Kidney epithelial cell (primary cell): ENCODE data around the gene TSPAN1. TPM values are rescaled to one million over a fixed set of nuclear protein-coding genes. Genes with fewer than 3 reads are reported as not detected.

Experiments
- DNase-seq: peaks from one replicate; pipeline ENCODE4 v3.0.0-alpha.2; 2010; ENCODE audit warnings: low read depth
- H3K27me3 ChIP-seq: 2 replicates; pipeline ENCODE4 v1.6.0; 2011; ENCODE audit warnings: low read length; ENCODE audit not compliant: control insufficient read depth, insufficient read depth
- H3K36me3 ChIP-seq: 2 replicates; pipeline ENCODE4 v1.5.1; 2011; ENCODE audit warnings: low read length; ENCODE audit not compliant: control insufficient read depth, insufficient read depth
- H3K4me3 ChIP-seq: 2 replicates; pipeline ENCODE4 v1.5.1; 2011; ENCODE audit warnings: low read depth, mild to moderate bottlenecking, control low read depth, low read length
- total RNA-seq: library from RNA; depleted of rRNA; stranded (reverse); fragments of >200 nt; gene quantifications from 2 replicates; pipeline ENCODE4 v1.2.3, GENCODE V29; 2015
- TF ChIP-seq, protein P1 (sequence below): IDR thresholded peaks from 2 replicates; pipeline ENCODE4 v1.5.1; 2011; ENCODE audit warnings: mild to moderate bottlenecking, moderate library complexity, low read length, control low read depth, inconsistent platforms; ENCODE audit not compliant: insufficient read depth, poor library complexity, severe bottlenecking

The TSPAN1 gene
- total RNA-seq, 1 donor from 2014 or later: 68.5 TPM

DNA sequence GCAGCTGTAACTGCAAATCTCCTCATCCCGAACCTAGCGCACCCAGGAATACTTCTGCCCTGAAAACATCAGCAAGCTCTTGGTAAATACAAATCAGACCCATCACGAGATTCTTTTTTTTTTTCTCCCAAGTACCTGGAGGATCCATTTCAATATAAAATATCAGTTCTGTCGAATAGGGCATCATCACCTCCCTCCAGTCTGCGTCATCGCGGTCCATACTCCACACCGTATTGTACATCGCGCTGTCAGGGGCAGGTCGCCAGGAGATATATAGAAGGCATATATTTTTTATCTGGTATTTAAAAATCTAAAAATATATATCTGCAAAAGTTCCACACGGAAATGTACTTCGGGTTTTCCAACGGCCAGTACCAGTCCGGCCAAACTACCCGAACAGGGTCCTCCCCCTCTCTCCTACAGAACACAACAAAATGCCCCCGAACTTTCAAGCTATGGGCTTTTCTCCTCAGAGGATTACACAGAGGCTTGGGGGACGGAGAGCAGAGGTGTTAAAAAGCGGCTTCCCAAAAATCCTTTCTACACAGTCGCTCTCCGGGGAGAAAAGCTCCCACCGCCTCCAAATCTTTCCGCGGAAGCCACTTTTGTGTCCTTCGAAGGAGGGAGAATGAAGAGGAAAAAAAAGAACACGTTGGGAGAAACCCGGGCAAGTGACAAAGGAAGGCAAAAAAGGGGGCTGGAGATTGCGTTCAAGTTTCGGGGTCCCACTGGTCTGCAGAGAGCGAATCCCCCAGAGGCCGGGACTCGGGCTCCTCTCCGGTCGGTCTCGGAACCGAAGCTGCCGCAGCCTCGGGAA lies 43.0 kb upstream of the TSPAN1 start:
- Histone ChIP-seq H3K36me3 (no peaks in the 10 kb centered on the region), H3K27me3 (no peaks in the 10 kb centered on the region), H3K4me3 (peak overlapping the region; percentile 61)
- TF ChIP-seq, protein P1, sequence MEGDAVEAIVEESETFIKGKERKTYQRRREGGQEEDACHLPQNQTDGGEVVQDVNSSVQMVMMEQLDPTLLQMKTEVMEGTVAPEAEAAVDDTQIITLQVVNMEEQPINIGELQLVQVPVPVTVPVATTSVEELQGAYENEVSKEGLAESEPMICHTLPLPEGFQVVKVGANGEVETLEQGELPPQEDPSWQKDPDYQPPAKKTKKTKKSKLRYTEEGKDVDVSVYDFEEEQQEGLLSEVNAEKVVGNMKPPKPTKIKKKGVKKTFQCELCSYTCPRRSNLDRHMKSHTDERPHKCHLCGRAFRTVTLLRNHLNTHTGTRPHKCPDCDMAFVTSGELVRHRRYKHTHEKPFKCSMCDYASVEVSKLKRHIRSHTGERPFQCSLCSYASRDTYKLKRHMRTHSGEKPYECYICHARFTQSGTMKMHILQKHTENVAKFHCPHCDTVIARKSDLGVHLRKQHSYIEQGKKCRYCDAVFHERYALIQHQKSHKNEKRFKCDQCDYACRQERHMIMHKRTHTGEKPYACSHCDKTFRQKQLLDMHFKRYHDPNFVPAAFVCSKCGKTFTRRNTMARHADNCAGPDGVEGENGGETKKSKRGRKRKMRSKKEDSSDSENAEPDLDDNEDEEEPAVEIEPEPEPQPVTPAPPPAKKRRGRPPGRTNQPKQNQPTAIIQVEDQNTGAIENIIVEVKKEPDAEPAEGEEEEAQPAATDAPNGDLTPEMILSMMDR: no peak
- DNase-seq: no peak

- no peaks in the 10 kb centered on the region for H3K27me3 ChIP-seq
- H3K4me3 ChIP-seq: peak within 1 kb of the TSS; percentile 75
- TF ChIP-seq, protein P1: no peak
- H3K36me3 ChIP-seq: no peaks in the 10 kb centered on the region
- DNase-seq: peak; percentile 92
These were observed 42.2 kb upstream of the TSPAN1 start, which contains the start of gene PIK3R3 for GRCh38 chr1:46132529-46133180. PIK3R3 (minus strand) TSS chr1:46132629; CDS start chr1:46131952, 677 bp downstream.

GRCh38 chr1:46133181-46133658 lies 41.7 kb upstream of the TSPAN1 start:
- Histone ChIP-seq H3K4me3 (peak overlapping the region; percentile 75), H3K27me3 (no peaks in the 10 kb centered on the region), H3K36me3 (no peaks in the 10 kb centered on the region)
- TF ChIP-seq, protein P1: no peak
- DNase-seq: no peak

DNA sequence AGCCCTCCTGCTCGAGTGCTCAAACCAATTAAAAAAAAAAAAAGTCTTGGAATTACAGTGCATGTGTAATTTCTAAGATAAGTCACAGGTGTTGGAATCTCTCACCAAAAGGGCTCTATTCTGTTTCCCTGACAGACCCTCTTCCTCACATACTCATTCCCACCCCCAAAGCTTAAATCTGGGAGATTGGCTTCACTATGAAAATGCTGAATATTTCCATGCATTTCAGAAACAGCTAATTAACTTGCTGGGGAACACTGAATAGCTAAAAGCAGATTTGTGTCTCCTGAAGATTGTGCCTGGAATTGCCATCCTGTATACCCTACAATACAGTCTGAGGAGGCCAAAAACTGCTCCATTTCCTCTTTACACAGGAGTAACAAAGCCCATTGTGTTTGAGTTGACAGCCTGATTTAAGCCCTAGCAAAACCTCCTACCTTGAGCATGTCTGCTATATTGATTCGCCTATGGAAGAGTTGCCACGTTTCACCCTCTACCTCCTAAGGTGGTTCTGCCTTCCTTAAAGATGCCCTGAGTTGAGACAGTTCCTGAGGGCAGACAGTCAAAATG lies 41.0 kb upstream of the TSPAN1 start:
- no peaks in the 10 kb centered on the region for H3K27me3 ChIP-seq
- peak overlapping the region; percentile 75 for H3K4me3 ChIP-seq
- TF ChIP-seq, protein P1: no peak
- no peaks in the 10 kb centered on the region for H3K36me3 ChIP-seq
- DNase-seq: no peak

DNA sequence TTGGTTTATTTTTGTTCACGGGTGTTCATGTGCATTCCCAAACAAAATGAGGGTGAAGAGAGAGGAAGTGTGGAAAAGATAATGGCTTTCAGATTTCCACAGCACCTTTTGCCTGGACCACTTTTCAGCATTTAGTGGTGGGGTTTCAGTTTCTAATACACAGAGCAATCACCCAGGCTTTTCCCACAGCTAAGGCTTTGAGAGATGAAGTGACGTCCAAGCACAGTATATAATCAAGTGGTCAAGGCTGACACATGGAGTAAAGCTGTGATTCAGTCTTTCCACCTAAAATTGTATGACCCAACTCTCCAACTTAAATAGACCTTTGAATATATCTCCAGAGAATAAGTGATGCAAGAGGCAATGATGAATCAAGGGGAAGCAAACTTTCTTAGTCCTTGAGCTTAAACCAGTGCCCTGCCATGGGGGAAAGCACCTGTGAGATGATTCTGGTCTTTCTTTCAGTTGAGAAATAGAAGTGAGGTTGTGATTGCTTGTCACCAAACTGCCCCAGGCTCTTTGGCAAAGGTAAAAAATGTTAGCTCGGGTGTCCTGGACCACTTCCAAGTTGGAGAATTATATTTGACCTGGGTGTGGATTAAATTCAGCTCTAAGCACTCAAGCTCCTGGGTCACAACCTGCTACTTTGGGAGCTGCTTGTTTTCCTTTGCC lies 40.1 kb upstream of the TSPAN1 start:
- TF ChIP-seq, protein P1: no peak
- Histone ChIP-seq H3K36me3 (no peaks in the 10 kb centered on the region), H3K27me3 (no peaks in the 10 kb centered on the region), H3K4me3 (no peak overlapping the region)
- DNase-seq: no peak
